Neural cell (in vitro differentiated cells): ENCODE results near the gene RUBCNL. TPM values are rescaled to one million over a fixed set of nuclear protein-coding genes. Genes with fewer than 3 reads are reported as not detected.

ENCODE experiments used
- H2AFZ ChIP-seq: fragments of 200-600, 300-800 bp; sonication (generic), shearing (Covaris generic); 2 replicates; pipeline ENCODE4 v1.6.0; 2014; ENCODE audit warnings: low read depth, mild to moderate bottlenecking, antibody characterized with exemption, low read length, moderate library complexity
- H3F3A ChIP-seq: fragments of 200-600 bp; shearing (Covaris generic); 2 replicates; pipeline ENCODE4 v1.6.1; 2016; ENCODE audit warnings: mild to moderate bottlenecking, moderate library complexity, mixed read lengths, antibody characterized with exemption, low read length; ENCODE audit not compliant: insufficient read depth, poor library complexity, severe bottlenecking
- H3K27ac ChIP-seq: fragments of 200-600, 300-800 bp; sonication (generic), shearing (Covaris generic); 2 replicates; pipeline ENCODE4 v1.5.1; 2014; ENCODE audit warnings: mild to moderate bottlenecking, low read length, moderate library complexity
- H3K27me3 ChIP-seq: fragments of 300-800, 200-600 bp; sonication (generic), shearing (Covaris generic); 2 replicates; pipeline ENCODE4 v1.6.0; 2014; ENCODE audit warnings: mild to moderate bottlenecking, low read depth, low read length, moderate library complexity; ENCODE audit not compliant: insufficient read depth
- H3K36me3 ChIP-seq: fragments of 300-800, 200-600 bp; sonication (generic), shearing (Covaris generic); 2 replicates; pipeline ENCODE4 v1.5.1; 2014; ENCODE audit warnings: mild to moderate bottlenecking, antibody characterized with exemption, low read length, moderate library complexity; ENCODE audit not compliant: insufficient read depth
- H3K4me2 ChIP-seq: fragments of 300-800, 200-600 bp; sonication (generic), shearing (Covaris generic); 2 replicates; pipeline ENCODE4 v1.6.0; 2014; ENCODE audit warnings: mild to moderate bottlenecking, low read length
- H3K4me3 ChIP-seq: fragments of 300-800, 200-600 bp; sonication (generic), shearing (Covaris generic); 2 replicates; pipeline ENCODE4 v1.5.1; 2014; ENCODE audit warnings: mild to moderate bottlenecking, low read length, moderate library complexity
- H3K79me2 ChIP-seq: fragments of 200-600 bp; shearing (Covaris generic); replicated peaks from 2 replicates; pipeline ENCODE4 v1.6.0; 2014; ENCODE audit warnings: mild to moderate bottlenecking, low read length, moderate library complexity; ENCODE audit not compliant: insufficient read depth
- H3K9ac ChIP-seq: fragments of 300-800, 200-600 bp; sonication (generic), shearing (Covaris generic); 2 replicates; pipeline ENCODE4 v1.6.1; 2016; ENCODE audit warnings: mild to moderate bottlenecking, low read length, mixed read lengths
- H3K9me2 ChIP-seq: fragments of 200-600 bp; shearing (Covaris generic); 2 replicates; pipeline ENCODE4 v1.6.1; 2016; ENCODE audit warnings: mild to moderate bottlenecking, low read length, mixed read lengths; ENCODE audit not compliant: insufficient read depth
- H3K9me3 ChIP-seq: fragments of 200-600, 300-800 bp; sonication (generic), shearing (Covaris generic); 2 replicates; pipeline ENCODE4 v1.6.1; 2016; ENCODE audit warnings: mild to moderate bottlenecking, mixed run types, low read length, moderate library complexity, mixed read lengths
- H4K20me1 ChIP-seq: fragments of 200-600 bp; shearing (Covaris generic); 2 replicates; pipeline ENCODE4 v1.6.1; 2016; ENCODE audit warnings: mild to moderate bottlenecking, mixed run types; ENCODE audit not compliant: insufficient read depth
- CTCF ChIP-seq: fragments of 450-650 bp; IDR thresholded peaks from 2 replicates; pipeline ENCODE4 v1.5.1; 2014; ENCODE audit warnings: antibody characterized with exemption, mild to moderate bottlenecking, moderate library complexity; ENCODE audit not compliant: poor library complexity, severe bottlenecking
- EP300 ChIP-seq: fragments of 450-650 bp; conservative IDR thresholded peaks from 2 replicates; pipeline ENCODE4 v1.6.1; 2014; ENCODE audit warnings: antibody characterized with exemption, mild to moderate bottlenecking, moderate library complexity; ENCODE audit not compliant: poor library complexity, severe bottlenecking
- EZH2 ChIP-seq: fragments of 200-600, 300-800 bp; shearing (Covaris generic), sonication (generic); IDR thresholded peaks from 2 replicates; pipeline ENCODE4 v1.6.1; 2014; ENCODE audit warnings: antibody characterized with exemption, low read length, borderline replicate concordance, mild to moderate bottlenecking; ENCODE audit not compliant: insufficient read depth, poor library complexity, severe bottlenecking
- POLR2AphosphoS5 ChIP-seq: IDR thresholded peaks from 2 replicates; pipeline ENCODE4 v1.6.1; 2012
- RAD21 ChIP-seq: fragments of 450-650 bp; conservative IDR thresholded peaks from 2 replicates; pipeline ENCODE4 v1.6.1; 2014; ENCODE audit warnings: antibody characterized with exemption, mild to moderate bottlenecking, moderate library complexity
- REST ChIP-seq: IDR thresholded peaks from 2 replicates; pipeline ENCODE4 v1.6.1; 2012; ENCODE audit warnings: borderline replicate concordance
- SMC3 ChIP-seq: fragments of 450-650 bp; conservative IDR thresholded peaks from 2 replicates; pipeline ENCODE4 v1.6.1; 2014; ENCODE audit warnings: antibody characterized with exemption, mild to moderate bottlenecking, moderate library complexity; ENCODE audit not compliant: poor library complexity
- TAF1 ChIP-seq: IDR thresholded peaks from 2 replicates; pipeline ENCODE4 v1.6.1; 2012; ENCODE audit warnings: low read depth
- polyA plus RNA-seq: library from polyadenylated mRNA; depleted of rRNA; stranded (reverse); fragments of >200 nt; gene quantifications from 2 replicates; pipeline ENCODE4 v1.2.3, GENCODE V29; 2014

RUBCNL gene
- polyA plus RNA-seq, 1 donor from 2014 or later = not detected

- Histone ChIP-seq H3K4me2 (no peak overlapping the region), H3K27me3 (no peaks in the 10 kb centered on the region), H3K4me3 (no peak overlapping the region), H3K79me2 (no peaks in the 10 kb centered on the region), H3K9me3 (no peaks in the 10 kb centered on the region), H3K9ac (no peak overlapping the region), H3K27ac (no peak overlapping the region), H3F3A (no peaks in the 10 kb centered on the region), H2AFZ (no peak overlapping the region), H3K9me2 (no peaks in the 10 kb centered on the region), H3K36me3 (no peaks in the 10 kb centered on the region), H4K20me1 (no peaks in the 10 kb centered on the region)
- TF ChIP-seq EP300 = no peak
- no peak for TF ChIP-seq CTCF
- no peak for TF ChIP-seq EZH2
- TF ChIP-seq REST = no peak
- no peak for TF ChIP-seq RAD21
- no peak for TF ChIP-seq TAF1
- no peak for TF ChIP-seq SMC3
These were observed 89.7 kb downstream of the RUBCNL start for GRCh38 chr13:46297361-46297811.

- Histone ChIP-seq H3K4me3 (no peak overlapping the region), H3K4me2 (no peak overlapping the region), H4K20me1 (no peaks in the 10 kb centered on the region), H2AFZ (no peak overlapping the region), H3F3A (no peaks in the 10 kb centered on the region), H3K9me3 (no peaks in the 10 kb centered on the region), H3K9me2 (no peaks in the 10 kb centered on the region), H3K27ac (no peak overlapping the region), H3K9ac (no peak overlapping the region), H3K36me3 (no peaks in the 10 kb centered on the region), H3K79me2 (no peaks in the 10 kb centered on the region), H3K27me3 (no peaks in the 10 kb centered on the region)
- TF ChIP-seq RAD21 (no peak), EP300 (no peak), REST (no peak), POLR2AphosphoS5 (no peak), CTCF (no peak), EZH2 (no peak), TAF1 (no peak)
These were observed 90.1 kb downstream of the RUBCNL start for GRCh38 chr13:46296921-46297320.
